Measurements from ENCODE around the gene TRPC6. TPM values are rescaled to one million over a fixed set of nuclear protein-coding genes. Genes with fewer than 3 reads are reported as not detected.

The TRPC6 gene
- total and polyA plus RNA-seq, 2 experiments from 2014 or later: 0.13 to 4.8 TPM

- Histone ChIP-seq H3K9me3 (ENCODE audit: low read depth) (no peaks in the 10 kb centered on the region), H3K9me2 (replicated peaks; ENCODE audit: insufficient read depth) (no peaks in the 10 kb centered on the region), H3K79me2 (no peaks in the 10 kb centered on the region), H3K4me3 (no peak overlapping the region), H3K27me3 (no peaks in the 10 kb centered on the region), H3K36me3 (replicated peaks; ENCODE audit: insufficient read depth, low read depth) (no peaks in the 10 kb centered on the region), H4K20me1 (ENCODE audit: insufficient read depth, poor library complexity, severe bottlenecking) (no peaks in the 10 kb centered on the region), H2AFZ (no peak overlapping the region), H3K27ac (no peak overlapping the region), H3K4me1 (ENCODE audit: insufficient read depth) (no peaks in the 10 kb centered on the region), H3K4me2 (no peak overlapping the region)
- TF ChIP-seq EZH2phosphoT487 (IDR thresholded peaks at IDR 0.05; ENCODE audit: low read depth, severe bottlenecking, unreplicated experiment): no peak
- no peak for TF ChIP-seq EZH2 (IDR thresholded peaks at IDR 0.05; ENCODE audit: borderline replicate concordance)
- TF ChIP-seq CTCF (IDR thresholded peaks at IDR 0.05; ENCODE audit: poor library complexity): no peak
- 60% methylated on average over 6 of the region's 6 CpGs for WGBS (ENCODE audit: low lambda C conversion rate, missing lambda C conversion rate)
- no peak for DNase-seq (ENCODE audit: low spot score)
Observed at GRCh38 chr11:101617735-101618332, 34.0 kb upstream of the TRPC6 start.

- WGBS (ENCODE audit: low lambda C conversion rate, missing lambda C conversion rate): 84% methylated on average over 1 of the region's 1 CpG
- TF ChIP-seq CTCF (IDR thresholded peaks at IDR 0.05; ENCODE audit: poor library complexity): no peak
- no peaks in the 10 kb centered on the region for H3K79me2 ChIP-seq
- H3K4me3 ChIP-seq: no peak overlapping the region
- no peaks in the 10 kb centered on the region for H3K27me3 ChIP-seq
- no peak overlapping the region for H2AFZ ChIP-seq
- no peaks in the 10 kb centered on the region for H4K20me1 ChIP-seq (ENCODE audit: insufficient read depth, poor library complexity, severe bottlenecking)
- no peaks in the 10 kb centered on the region for H3K9me3 ChIP-seq (ENCODE audit: low read depth)
- no peak overlapping the region for H3K27ac ChIP-seq
- no peaks in the 10 kb centered on the region for H3K9me2 ChIP-seq (replicated peaks; ENCODE audit: insufficient read depth)
- H3K4me2 ChIP-seq: no peak overlapping the region
- H3K36me3 ChIP-seq (replicated peaks; ENCODE audit: insufficient read depth, low read depth): no peaks in the 10 kb centered on the region
- DNase-seq (ENCODE audit: low spot score): no peak
- no peaks in the 10 kb centered on the region for H3K4me1 ChIP-seq (ENCODE audit: insufficient read depth)
Observed at GRCh38 chr11:101612481-101612880, 28.7 kb upstream of the TRPC6 start.

GRCh38 chr11:101600924-101601323, 17.1 kb upstream of the TRPC6 start:
- Histone ChIP-seq H3K79me2 (no peaks in the 10 kb centered on the region), H3K9me2 (replicated peaks; ENCODE audit: insufficient read depth) (no peaks in the 10 kb centered on the region), H3K36me3 (replicated peaks; ENCODE audit: insufficient read depth, low read depth) (no peaks in the 10 kb centered on the region), H3K9me3 (ENCODE audit: low read depth) (no peaks in the 10 kb centered on the region), H3K27ac (no peak overlapping the region), H3K4me1 (ENCODE audit: insufficient read depth) (no peaks in the 10 kb centered on the region), H4K20me1 (ENCODE audit: insufficient read depth, poor library complexity, severe bottlenecking) (no peaks in the 10 kb centered on the region), H3K4me3 (no peak overlapping the region), H3K27me3 (no peaks in the 10 kb centered on the region), H3K4me2 (no peak overlapping the region), H2AFZ (no peak overlapping the region)
- 87% methylated on average over 3 of the region's 3 CpGs for WGBS (ENCODE audit: low lambda C conversion rate, missing lambda C conversion rate)
- no peak for TF ChIP-seq EZH2 (IDR thresholded peaks at IDR 0.05; ENCODE audit: borderline replicate concordance)
- no peak for TF ChIP-seq EZH2phosphoT487 (IDR thresholded peaks at IDR 0.05; ENCODE audit: low read depth, severe bottlenecking, unreplicated experiment)
- TF ChIP-seq CTCF (IDR thresholded peaks at IDR 0.05; ENCODE audit: poor library complexity): no peak
- no peak for DNase-seq (ENCODE audit: low spot score)

- no peaks in the 10 kb centered on the region for H3K79me2 ChIP-seq
- H2AFZ ChIP-seq: no peak overlapping the region
- H3K9me3 ChIP-seq (ENCODE audit: low read depth): no peaks in the 10 kb centered on the region
- TF ChIP-seq CTCF (IDR thresholded peaks at IDR 0.05; ENCODE audit: poor library complexity) (no peak), EZH2 (IDR thresholded peaks at IDR 0.05; ENCODE audit: borderline replicate concordance) (no peak), EZH2phosphoT487 (IDR thresholded peaks at IDR 0.05; ENCODE audit: low read depth, severe bottlenecking, unreplicated experiment) (no peak)
- H3K27ac ChIP-seq: no peak overlapping the region
- peaks cover 39% of the 10 kb centered on the region for H3K27me3 ChIP-seq
- no peaks in the 10 kb centered on the region for H4K20me1 ChIP-seq (ENCODE audit: insufficient read depth, poor library complexity, severe bottlenecking)
- H3K9me2 ChIP-seq (replicated peaks; ENCODE audit: insufficient read depth): no peaks in the 10 kb centered on the region
- no peak overlapping the region for H3K4me2 ChIP-seq
- H3K4me1 ChIP-seq (ENCODE audit: insufficient read depth): no peaks in the 10 kb centered on the region
- H3K4me3 ChIP-seq: no peak overlapping the region
- WGBS (ENCODE audit: low lambda C conversion rate, missing lambda C conversion rate): 75% methylated on average over 5 of the region's 5 CpGs
- no peaks in the 10 kb centered on the region for H3K36me3 ChIP-seq (replicated peaks; ENCODE audit: insufficient read depth, low read depth)
- DNase-seq (ENCODE audit: low spot score): no peak
Observed at GRCh38 chr11:101586965-101587364, 3.2 kb upstream of the TRPC6 start.

Measured in hepatocyte (in vitro differentiated cells).